ENCODE results near the gene DDAH1.

DDAH1 gene

GRCh38 chr1:85386068-85386722, 78.8 kb downstream of the DDAH1 start:
- DNase-seq, result no peak

DNA sequence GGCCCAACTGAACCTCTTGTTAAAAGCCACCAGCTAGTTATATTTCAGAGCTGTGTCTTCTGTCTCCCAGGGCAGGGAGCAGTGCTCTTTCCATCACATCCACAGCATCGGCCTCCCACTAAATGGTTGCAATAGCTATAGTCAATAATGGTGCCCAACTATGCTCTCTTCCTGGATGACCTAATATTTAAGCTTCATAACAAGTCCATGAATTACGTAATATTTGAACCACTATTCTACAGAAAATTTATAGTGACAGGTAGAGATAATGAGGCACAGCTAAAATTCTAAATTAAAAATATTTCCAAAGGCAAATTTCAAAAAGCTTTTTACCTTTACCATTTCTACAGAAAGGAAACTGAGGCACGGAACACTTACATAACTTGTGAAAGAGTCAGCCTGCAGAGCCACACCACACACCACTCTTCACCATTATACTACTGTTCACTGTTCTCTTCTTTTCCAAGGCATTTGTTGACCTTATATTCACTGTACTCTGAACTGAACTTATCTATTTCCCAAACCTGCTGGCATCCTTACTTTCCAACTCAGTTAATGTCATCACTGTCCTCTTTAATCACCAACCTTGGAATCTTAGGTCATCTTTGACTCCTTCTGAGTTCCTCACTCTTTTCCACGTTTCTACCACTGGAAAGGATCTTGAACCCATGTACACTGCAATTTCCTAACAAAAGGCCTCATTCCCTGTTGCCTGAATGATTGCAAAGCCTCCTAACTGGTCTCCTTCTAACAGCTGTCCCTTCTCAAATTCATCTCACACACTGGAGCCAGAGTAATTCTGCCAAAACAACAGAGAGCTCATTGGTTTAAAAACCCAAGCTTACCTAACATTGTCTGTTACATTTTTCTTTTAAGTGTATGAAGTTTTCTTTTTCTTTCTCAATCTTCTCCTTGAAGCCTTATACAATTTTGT, 85.5 kb downstream of the DDAH1 start:
- no peak for DNase-seq

- DNase-seq, result no peak
Observed at GRCh38 chr1:85378534-85378933, 86.4 kb downstream of the DDAH1 start.

DNA sequence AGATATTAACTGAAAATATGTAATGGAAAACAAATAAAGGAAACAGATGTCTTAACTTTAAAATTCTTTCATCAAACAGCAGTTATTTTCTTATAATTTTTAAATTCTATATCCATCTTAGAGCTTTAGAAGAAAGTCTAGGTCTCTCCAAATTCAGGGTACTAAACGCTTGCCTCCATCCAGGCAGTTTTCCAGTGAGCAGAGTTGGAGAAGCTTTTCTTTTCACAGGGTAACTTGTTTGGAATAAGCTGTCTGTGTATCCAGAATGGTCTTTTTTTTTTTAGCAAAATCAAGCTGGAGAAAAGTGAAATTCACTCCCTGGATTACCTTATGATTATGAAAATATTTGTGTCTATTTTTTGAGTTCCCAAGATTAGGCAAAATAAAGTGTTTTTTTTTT, 88.6 kb downstream of the DDAH1 start:
- DNase-seq, result no peak

DNA sequence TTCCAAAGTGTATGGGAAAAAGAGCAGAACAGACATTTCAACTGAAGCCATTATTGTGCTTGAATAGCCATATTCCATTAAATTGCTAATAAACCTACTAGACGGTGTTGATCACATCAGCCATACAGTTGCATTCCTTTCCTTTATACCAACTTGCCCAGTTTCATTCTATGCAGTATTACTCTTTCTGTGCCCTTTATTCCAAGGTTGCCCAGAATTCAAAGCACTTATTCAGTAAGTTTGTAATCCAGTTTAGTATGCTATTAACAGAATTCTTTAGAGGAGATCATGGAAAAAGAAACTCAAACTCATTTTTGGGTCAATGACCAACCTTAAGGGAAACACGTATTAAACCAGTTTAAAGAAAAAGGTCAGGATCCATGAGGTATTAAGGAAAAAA, 89.5 kb downstream of the DDAH1 start:
- no peak for DNase-seq

GRCh38 chr1:85374160-85374559, 90.8 kb downstream of the DDAH1 start:
- no peak for DNase-seq

DNA sequence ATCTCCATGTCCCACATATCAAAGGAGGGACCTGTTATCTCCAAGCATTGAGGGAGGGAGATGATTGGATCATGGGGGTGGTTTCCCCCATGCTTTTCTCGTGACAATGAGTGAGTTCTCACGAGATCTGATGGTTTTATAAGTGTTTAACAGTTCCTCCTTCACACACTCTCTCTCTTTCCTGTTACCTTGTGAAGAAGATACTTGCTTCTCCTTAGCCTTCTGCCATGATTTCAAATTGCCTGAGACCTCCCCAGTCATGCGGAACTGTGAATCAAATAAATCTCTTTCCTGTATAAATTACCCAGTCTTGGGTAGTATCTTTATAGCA, 91.6 kb downstream of the DDAH1 start:
- no peak for DNase-seq

DNA sequence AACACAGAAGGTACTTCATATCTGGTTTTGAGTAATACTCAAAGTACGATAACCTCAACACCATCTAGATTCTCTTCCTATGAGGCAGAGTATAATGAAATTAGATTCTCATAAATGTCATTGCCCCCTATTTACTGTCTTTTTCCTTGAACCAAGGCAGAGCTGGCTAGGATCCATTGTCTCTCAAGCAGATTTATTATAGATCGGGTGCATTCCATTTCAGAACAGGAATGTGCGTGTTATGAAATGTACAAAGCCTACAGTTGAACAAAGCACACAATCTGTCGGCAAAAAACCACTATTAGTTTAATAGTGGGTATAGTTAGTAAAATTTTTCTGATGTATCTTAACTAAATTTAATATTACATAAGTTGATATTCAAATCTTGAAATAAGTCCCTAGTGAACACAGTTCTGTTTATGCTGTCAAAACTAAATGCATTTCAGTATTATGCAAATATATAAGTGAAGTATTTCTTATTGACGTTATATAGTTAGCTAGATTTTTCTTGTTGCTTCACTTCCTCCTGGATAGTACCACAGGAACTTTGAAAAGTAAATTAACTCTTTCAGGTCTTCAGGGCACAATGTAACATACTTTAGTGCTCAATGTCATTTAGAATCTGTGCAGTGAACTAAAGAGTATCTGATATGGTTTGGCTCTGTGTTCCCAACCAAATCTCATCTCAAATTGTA, 92.1 kb downstream of the DDAH1 start:
- DNase-seq, result no peak

DNA sequence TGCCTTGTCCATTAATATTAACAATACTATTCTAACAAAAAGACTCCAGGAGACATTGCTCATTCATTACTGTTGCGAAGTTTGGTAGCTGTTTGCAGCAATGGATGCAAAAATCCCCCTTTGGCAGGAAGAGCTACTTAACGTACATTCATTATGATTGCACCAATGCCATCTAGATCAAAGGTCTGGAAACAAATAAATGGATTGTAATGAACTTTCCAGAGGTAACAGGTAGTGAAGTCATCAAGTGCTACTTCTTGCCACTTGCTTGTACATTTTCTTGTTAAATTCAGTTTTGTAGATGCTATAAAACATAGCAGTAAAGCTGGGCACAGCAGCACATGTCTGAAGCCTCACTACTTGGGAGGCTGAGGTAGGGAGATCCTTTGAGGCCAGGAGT, 93.9 kb downstream of the DDAH1 start:
- no peak for DNase-seq

DNA sequence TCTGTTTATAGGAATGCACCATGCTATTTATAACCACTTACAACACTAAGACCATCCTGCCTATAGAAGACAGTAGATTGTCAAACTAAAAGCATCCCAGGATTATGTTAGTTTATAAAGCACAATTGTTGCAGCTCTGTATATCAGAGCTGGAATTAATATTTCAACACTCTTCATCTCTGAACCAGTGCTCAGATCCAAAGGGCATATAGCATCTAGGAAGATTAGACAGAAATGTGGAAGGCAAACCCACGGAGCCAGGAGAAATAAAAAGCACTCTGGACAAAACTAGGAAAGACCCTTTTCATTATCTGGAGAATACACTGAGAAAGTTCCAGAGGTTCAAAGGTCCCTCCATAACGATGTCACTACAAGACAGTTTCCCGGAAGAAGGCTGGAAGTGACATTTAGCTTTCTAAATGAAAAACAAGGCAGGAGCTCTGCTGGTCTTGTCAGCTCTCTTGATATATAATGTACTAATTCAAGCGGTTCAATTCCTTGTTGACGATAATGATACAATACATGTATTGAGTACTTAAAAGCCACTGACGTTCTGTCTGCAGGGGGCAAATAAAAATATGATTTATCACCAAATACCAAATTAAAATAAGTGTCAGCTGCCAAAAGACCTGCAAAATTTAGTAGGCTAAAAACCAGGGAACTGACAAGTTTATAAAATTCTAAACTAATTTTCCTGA, 96.7 kb downstream of the DDAH1 start:
- DNase-seq, result no peak

DNA sequence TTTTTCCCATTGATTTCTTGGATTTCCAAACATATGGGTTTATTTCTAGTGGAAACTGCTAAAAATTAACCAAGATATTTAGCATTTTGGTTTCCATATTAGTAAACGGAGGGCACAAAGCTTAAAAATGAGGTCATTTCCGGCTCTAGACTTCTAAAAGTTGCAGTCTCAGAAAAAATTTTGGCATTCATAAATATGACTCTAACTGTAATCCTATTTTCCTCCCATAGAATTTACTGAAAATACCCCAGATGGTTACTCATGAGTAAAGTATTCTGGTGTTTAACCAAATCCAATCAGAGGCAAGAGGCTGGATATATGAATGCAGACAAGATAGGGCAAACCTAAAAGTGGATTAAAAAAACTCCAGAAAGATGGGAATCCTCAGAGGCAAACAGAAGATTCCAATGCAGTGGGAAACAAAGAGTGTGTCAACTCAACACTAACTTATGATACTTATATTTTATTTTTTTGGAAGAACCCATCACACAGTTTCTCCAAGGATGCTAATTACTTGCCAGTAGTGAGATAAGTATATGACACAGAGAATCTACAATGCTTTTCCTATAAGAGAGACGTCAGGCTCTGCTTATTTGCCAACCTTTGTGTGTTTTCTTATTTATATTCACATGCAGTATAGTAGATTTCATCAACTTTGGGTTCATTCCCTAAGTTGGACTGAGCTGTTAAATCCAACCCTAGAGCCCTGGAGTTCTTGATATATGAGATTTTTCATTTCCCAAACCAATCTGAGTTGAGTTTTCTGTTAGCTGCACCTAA, 98.4 kb downstream of the DDAH1 start:
- no peak for DNase-seq

- no peak for DNase-seq
Observed at GRCh38 chr1:85365851-85366250, 99.1 kb downstream of the DDAH1 start.

DNA sequence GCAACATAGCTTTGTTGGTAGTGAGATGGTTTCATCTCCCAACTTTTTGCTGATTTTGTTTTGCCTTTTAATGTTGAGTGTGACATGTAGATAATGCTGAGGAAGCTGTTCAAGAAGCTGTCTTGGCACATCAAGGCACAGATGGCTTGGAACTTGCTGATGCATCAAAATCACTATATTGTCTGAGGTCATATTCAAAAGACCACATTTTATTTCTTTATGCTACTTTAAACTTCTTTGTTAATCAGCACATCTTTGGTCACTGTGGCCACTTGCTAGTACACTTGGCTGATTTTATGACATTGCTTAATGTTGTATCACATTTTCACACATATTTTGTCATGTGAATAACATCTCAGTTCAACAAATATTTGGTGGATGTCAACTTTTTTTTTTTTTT, 101.4 kb downstream of the DDAH1 start:
- no peak for DNase-seq

DNA sequence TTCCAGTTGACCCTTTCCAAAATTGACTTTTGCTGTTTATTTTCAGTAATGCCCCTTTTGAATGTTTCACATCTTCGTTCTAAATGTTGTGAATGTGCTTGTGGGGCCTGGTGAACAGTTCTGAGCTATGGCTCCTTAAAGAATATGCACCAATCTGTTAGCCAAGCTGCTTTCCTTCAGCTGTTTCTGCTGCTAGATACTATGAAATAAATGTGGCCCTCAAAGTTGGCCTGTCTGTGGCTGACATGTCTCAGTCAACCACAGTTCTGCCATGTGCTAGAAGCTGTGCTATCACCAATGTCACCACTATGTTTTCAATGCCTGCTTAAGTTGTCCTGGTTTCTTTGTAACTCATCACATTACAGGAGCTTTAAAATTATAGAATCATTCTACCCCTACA, 101.9 kb downstream of the DDAH1 start:
- DNase-seq, result no peak

GRCh38 chr1:85361606-85362296, 103.2 kb downstream of the DDAH1 start:
- no peak for DNase-seq

DNA sequence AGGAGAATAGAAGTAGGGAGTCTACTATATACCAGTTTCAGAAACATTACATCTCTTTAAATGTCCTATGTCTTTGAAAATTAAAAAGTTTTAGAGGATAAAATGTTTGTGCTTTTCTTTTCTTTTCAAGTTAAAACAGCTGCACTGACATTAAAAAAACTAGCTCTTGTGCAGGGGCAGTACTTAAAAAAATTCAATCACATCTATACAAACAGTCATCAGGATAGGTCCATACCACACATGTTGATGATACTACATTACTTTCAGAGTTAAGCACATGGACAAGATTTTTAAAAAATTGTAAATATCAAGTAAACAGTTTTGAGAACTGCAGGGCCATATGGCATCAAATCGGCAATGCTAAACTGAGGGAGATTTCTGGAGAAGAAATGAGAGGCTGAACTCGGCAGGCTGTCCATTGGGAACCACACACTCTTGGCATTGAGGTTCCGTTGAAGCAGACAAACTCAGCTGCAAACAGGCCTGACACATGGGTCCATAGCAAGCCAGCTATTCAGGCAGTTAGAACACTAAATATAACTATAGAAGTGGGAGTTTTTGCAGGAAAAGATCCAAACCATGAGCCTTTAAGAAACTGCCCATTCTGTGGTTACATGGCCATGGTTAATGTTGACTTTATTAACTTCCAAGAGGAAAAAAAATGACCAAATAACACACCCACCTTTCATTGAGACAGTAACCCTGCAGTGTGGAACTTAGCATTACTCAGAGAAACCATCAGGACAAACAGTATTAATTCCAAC, 104.0 kb downstream of the DDAH1 start:
- DNase-seq, result no peak

DNA sequence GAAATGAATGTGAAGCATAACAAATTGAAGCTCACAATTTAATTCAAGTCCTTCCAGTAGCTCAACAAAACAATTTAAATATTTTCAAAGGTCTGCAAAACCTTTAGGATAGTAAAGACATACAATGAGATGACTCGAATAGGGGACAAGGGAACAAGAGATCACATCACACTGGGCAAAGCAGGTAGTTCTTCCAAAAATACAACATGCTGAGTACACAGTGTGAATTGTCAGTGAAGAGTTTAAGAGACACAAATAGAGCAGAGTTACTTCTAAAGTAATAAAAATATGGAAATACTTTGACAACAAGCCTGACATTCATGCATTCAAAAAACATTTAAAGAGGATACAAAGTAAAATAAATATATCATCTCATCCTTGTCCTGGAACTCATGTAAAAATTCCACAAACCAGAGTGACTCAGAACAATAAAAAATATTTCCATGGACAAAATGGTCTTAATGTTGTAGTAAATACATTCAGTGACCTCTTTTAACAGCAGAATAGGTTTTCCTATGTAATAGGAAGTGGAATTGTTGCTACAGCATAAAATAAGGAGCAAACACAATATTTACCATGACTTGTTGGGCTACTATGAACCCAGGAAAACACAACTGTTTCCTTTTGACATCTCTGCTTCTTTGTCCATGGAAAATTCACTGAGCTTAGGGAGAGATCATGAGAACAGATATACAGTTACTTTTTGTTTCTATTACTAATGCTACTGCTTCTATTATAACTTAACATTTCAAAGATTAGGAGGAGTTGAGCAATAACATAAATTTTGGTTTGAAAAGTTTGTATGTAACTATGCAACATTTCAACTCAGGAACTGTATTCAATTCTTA, 104.9 kb downstream of the DDAH1 start:
- no peak for DNase-seq

GRCh38 chr1:85358702-85359438, 106.1 kb downstream of the DDAH1 start:
- no peak for DNase-seq

- no peak for DNase-seq
Observed at GRCh38 chr1:85357817-85358216, 107.1 kb downstream of the DDAH1 start.
